Trophoblast cell (in vitro differentiated cells and primary cell): Measurements from ENCODE around the gene CPT1B.
"Not testable (repeated sequence)": the region's sequence is repeated elsewhere in the genome, so short reads cannot be mapped to it uniquely, and the experiment has no call there.

ENCODE experiments used
- DNase-seq, 2 donors: peaks; one replicate each; pipeline ENCODE4 v3.0.0-alpha.2; 2016
- H2AFZ ChIP-seq: 2 replicates; pipeline ENCODE4 v1.6.1; 2013; ENCODE audit warnings: low read length, moderate library complexity, mild to moderate bottlenecking; ENCODE audit not compliant: insufficient read depth, poor library complexity
- H2AK5ac ChIP-seq: 2 replicates; pipeline ENCODE4 v1.6.1; 2013; ENCODE audit warnings: mild to moderate bottlenecking, low read length
- H2BK120ac ChIP-seq: 2 replicates; pipeline ENCODE4 v1.6.1; 2013; ENCODE audit warnings: low read length, mild to moderate bottlenecking, moderate library complexity; ENCODE audit not compliant: insufficient read depth, poor library complexity
- H2BK12ac ChIP-seq: 2 replicates; pipeline ENCODE4 v1.6.1; 2013; ENCODE audit warnings: mild to moderate bottlenecking, low read length, moderate library complexity
- H2BK5ac ChIP-seq: 2 replicates; pipeline ENCODE4 v1.6.1; 2013; ENCODE audit warnings: low read length, low read depth, moderate library complexity, mild to moderate bottlenecking; ENCODE audit not compliant: poor library complexity
- H3K14ac ChIP-seq: 2 replicates; pipeline ENCODE4 v1.6.1; 2013; ENCODE audit warnings: mild to moderate bottlenecking, low read length
- H3K18ac ChIP-seq: 2 replicates; pipeline ENCODE4 v1.6.1; 2013; ENCODE audit warnings: mild to moderate bottlenecking, low read length
- H3K23ac ChIP-seq: 2 replicates; pipeline ENCODE4 v1.6.1; 2013; ENCODE audit warnings: low read length
- H3K27ac ChIP-seq: 2 replicates; pipeline ENCODE4 v1.5.1; 2013; ENCODE audit warnings: low read depth, mild to moderate bottlenecking, inconsistent platforms, low read length, moderate library complexity
- H3K27me3 ChIP-seq: 2 replicates; pipeline ENCODE4 v1.6.1; 2013; ENCODE audit warnings: inconsistent platforms, mild to moderate bottlenecking, low read length, moderate library complexity; ENCODE audit not compliant: insufficient read depth
- H3K36me3 ChIP-seq, 2 experiments: 1 replicate in 1 of 2; 2 replicates in 1 of 2; pipeline ENCODE4 v1.6.1; 2013; ENCODE audit warnings: low read length in 2 of 2, mild to moderate bottlenecking in 2 of 2, moderate library complexity in 1 of 2; ENCODE audit not compliant: insufficient read depth in 2 of 2, control insufficient read depth in 1 of 2
- H3K4ac ChIP-seq: 2 replicates; pipeline ENCODE4 v1.6.1; 2013; ENCODE audit warnings: low read depth, mild to moderate bottlenecking, low read length, moderate library complexity
- H3K4me1 ChIP-seq, 2 experiments: 1 replicate in 1 of 2; 2 replicates in 1 of 2; pipeline ENCODE4 v1.6.1; 2013; ENCODE audit warnings: low read length in 2 of 2, mild to moderate bottlenecking in 2 of 2, moderate library complexity in 1 of 2; ENCODE audit not compliant: insufficient read depth in 2 of 2, control insufficient read depth in 1 of 2
- H3K4me2 ChIP-seq: 2 replicates; pipeline ENCODE4 v1.6.1; 2013; ENCODE audit warnings: inconsistent platforms, mild to moderate bottlenecking, low read length, moderate library complexity
- H3K4me3 ChIP-seq: 2 replicates; pipeline ENCODE4 v1.5.1; 2013; ENCODE audit warnings: mild to moderate bottlenecking, low read depth, low read length, inconsistent platforms
- H3K79me1 ChIP-seq: one replicate; pipeline ENCODE4 v1.6.1; 2013; ENCODE audit warnings: low read length
- H3K79me2 ChIP-seq: 2 replicates; pipeline ENCODE4 v1.6.1; 2013; ENCODE audit warnings: low read length, mild to moderate bottlenecking; ENCODE audit not compliant: control insufficient read depth, insufficient read depth, poor library complexity
- H3K9ac ChIP-seq: 2 replicates; pipeline ENCODE4 v1.6.1; 2013; ENCODE audit warnings: mild to moderate bottlenecking, low read length
- H3K9me3 ChIP-seq: 2 replicates; pipeline ENCODE4 v1.6.1; 2013; ENCODE audit warnings: low read depth, mild to moderate bottlenecking, control low read depth, inconsistent platforms, low read length; ENCODE audit not compliant: insufficient read depth
- H4K12ac ChIP-seq: 2 replicates; pipeline ENCODE4 v1.6.1; 2013; ENCODE audit warnings: low read depth, mild to moderate bottlenecking, low read length, moderate library complexity
- H4K8ac ChIP-seq: 2 replicates; pipeline ENCODE4 v1.6.1; 2013; ENCODE audit warnings: low read depth, mild to moderate bottlenecking, low read length, moderate library complexity
- H4K91ac ChIP-seq: one replicate; pipeline ENCODE4 v1.6.1; 2013; ENCODE audit warnings: low read depth, mild to moderate bottlenecking, low read length, moderate library complexity
- WGBS: extraction: QIAGEN DNeasy Blood & Tissue Kit; methylation state at CpG from one replicate; pipeline ENCODE4 v1.1.7; 2013; ENCODE audit warnings: missing lambda C conversion rate; ENCODE audit not compliant: insufficient read length, insufficient coverage; ENCODE audit errors: extremely low coverage; 5-methylcytosine and 5-hydroxymethylcytosine counted together

CPT1B gene

DNA sequence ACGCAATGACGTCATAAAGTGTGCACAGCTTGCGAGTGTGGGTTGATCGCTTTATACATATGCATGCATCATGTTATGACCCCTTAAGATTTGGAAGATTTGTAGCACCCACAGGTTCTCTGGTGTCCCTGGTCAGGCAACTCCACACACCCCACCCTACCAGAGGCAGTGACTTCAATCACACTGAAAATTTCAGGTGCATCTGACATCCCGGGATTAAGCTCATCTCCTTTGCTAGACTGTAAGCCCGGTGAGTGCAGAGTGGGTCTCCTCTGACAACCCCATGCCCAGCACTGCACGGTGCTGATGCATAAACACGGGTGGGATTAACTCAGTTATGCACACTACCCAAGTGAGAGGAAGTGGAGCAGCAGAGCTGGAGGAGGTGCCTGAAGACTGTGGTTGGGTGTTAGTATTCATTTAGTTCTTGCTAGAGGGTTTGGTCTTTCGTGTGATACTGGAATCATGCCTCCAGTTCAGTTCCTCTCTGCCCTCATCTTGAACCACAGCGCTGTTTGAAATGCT lies 43.2 kb upstream of the CPT1B start:
- peak in 1 of 2 donors; percentile 18 for DNase-seq
- no CpG with 5 or more reads among the region's 10 CpGs for WGBS
- Histone ChIP-seq H3K4me3 (no peak overlapping the region), H3K36me3 (peaks cover 9 to 13% of the 10 kb centered on the region in 2 experiments), H3K27me3 (no peaks in the 10 kb centered on the region), H2AK5ac (no peak overlapping the region), H2BK120ac (no peak overlapping the region), H3K4ac (no peak overlapping the region), H2BK5ac (no peak overlapping the region), H3K23ac (no peak overlapping the region), H4K8ac (no peak overlapping the region), H3K27ac (no peak overlapping the region), H3K4me2 (no peak overlapping the region), H2AFZ (no peak overlapping the region), H3K14ac (no peak overlapping the region), H3K18ac (no peak overlapping the region), H4K12ac (no peak overlapping the region), H2BK12ac (no peak overlapping the region), H3K79me1 (no peaks in the 10 kb centered on the region), H3K9ac (no peak overlapping the region), H4K91ac (no peak overlapping the region), H3K9me3 (peaks cover 1% of the 10 kb centered on the region), H3K79me2 (no peaks in the 10 kb centered on the region), H3K4me1 (no peaks in the 10 kb centered on the region)

DNA sequence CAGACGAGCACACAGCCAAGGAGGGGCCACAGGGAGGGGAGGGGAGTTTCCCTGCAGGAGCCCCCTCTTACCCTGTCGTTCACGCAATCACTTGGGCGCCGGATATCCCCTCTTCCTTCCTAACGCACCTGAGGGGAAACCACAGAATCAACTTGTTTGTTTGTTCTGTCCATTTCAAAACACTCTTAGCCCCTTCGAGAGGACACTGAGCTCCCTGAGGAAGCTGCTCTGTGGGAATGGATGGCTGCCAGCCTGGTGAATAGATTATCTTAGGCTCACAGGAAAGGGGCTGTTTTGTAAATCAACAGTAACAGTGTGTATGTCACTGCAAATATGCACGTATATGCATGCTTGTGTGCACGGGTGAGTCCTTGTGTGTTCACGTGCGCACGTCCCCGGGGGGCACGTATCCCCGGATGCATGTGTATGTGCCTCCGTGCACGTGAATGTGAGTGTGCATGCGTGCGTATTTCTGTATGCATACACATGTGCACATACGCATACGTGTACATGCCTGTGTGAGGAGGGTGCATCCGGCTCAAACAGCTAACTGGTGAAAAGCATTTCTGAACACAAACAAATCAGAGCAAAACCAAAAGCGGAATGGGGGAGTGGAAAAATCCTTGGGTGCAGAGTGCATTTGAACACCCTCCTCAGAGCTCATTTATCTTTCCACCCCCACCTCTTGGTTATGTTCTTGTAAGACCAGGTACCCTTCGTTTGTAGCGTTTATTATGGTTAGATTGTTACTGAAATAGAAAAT lies 42.5 kb upstream of the CPT1B start:
- Histone ChIP-seq H3K4me1 (no peaks in the 10 kb centered on the region), H3K18ac (no peak overlapping the region), H3K79me1 (no peaks in the 10 kb centered on the region), H3K36me3 (peaks cover 6 to 7% of the 10 kb centered on the region in 2 experiments), H3K27ac (no peak overlapping the region), H4K8ac (no peak overlapping the region), H3K9me3 (peaks cover 1% of the 10 kb centered on the region), H2BK120ac (no peak overlapping the region), H3K79me2 (no peaks in the 10 kb centered on the region), H2BK12ac (no peak overlapping the region), H2AK5ac (no peak overlapping the region), H3K27me3 (no peaks in the 10 kb centered on the region), H3K4ac (no peak overlapping the region), H4K12ac (no peak overlapping the region), H2AFZ (no peak overlapping the region), H3K4me2 (no peak overlapping the region), H3K9ac (no peak overlapping the region), H4K91ac (no peak overlapping the region), H2BK5ac (no peak overlapping the region), H3K23ac (no peak overlapping the region), H3K4me3 (no peak overlapping the region), H3K14ac (no peak overlapping the region)
- DNase-seq: no peak
- WGBS: no CpG with 5 or more reads among the region's 25 CpGs

DNA sequence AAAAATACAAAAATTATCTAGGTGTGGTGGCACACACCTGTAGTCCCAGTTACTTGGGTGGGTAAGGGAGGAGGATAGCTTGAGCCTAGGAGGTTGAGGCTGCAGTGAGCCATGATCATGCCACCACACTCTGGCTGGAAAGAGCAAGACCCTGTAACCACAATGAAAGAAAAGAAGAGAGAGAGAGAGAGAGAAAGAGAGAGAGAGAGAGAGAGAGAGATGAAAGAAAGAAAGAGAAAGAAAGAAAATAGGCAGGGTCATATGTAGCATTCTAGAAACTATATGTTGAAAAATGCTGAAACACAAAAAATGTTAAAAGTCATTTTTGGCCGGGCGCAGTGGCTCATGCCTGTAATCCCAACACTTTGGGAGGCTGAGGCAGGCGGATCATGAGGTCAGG lies 36.1 kb upstream of the CPT1B start:
- H3K79me2 ChIP-seq, H2AFZ ChIP-seq, H2BK5ac ChIP-seq, H3K36me3 ChIP-seq, H3K9me3 ChIP-seq, H3K4me2 ChIP-seq, H3K4ac ChIP-seq, H2BK12ac ChIP-seq, H3K18ac ChIP-seq, H2BK120ac ChIP-seq, H3K9ac ChIP-seq, H3K4me1 ChIP-seq, H3K27me3 ChIP-seq, H3K79me1 ChIP-seq, H4K12ac ChIP-seq, H4K91ac ChIP-seq, H3K23ac ChIP-seq, H3K27ac ChIP-seq, H3K4me3 ChIP-seq, DNase-seq, H2AK5ac ChIP-seq, H4K8ac ChIP-seq, H3K14ac ChIP-seq: not testable (repeated sequence)
- WGBS: no CpG with 5 or more reads among the region's 3 CpGs

DNA sequence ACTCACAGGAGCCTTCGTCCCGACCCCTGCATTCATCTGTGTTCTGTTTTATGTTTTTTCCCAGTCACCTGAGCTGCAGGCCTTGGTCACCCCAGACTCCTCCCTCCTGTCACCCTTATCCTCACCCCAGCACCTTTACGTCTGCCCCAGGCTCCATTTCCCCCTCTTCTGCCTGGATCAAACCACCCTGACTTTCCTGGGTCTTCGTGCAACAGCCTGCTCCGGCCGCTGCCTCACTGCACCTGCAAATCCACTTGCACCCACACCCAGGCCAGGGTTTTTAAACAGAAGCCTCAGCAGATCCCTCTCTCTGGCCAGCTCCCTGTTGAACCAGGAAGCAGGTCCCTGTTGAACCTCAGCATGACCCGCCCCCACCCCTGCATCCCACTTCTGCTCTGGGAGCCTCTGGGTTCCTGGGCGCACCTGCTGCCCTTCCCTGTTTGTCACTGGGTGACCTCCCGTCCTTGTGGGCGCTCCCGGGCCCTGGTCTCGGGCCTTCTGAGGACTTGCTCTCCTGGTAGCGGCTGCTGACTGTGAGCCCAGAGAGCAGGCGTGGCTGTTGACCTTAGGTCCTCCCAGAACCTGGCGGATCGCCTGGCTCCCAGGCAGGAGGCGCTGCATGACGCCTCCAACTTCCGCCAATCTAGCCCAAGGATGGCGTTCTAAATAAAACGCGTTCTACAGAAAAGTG lies 35.2 kb upstream of the CPT1B start:
- Histone ChIP-seq H3K27ac (no peak overlapping the region), H3K9ac (no peak overlapping the region)
- DNase-seq: no peak

More for the DNA sequence above, 35.2 kb upstream of the CPT1B start:
- Histone ChIP-seq H3K18ac (no peak overlapping the region), H3K4me3 (peak overlapping the region; percentile 53), H2AFZ (no peak overlapping the region), H4K8ac (no peak overlapping the region), H4K91ac (no peak overlapping the region), H2BK12ac (no peak overlapping the region), H3K14ac (no peak overlapping the region), H3K4ac (no peak overlapping the region), H3K27me3 (no peaks in the 10 kb centered on the region), H3K79me2 (no peaks in the 10 kb centered on the region), H2BK120ac (no peak overlapping the region), H3K9me3 (no peaks in the 10 kb centered on the region), H3K79me1 (no peaks in the 10 kb centered on the region), H3K4me2 (no peak overlapping the region), H4K12ac (no peak overlapping the region), H2BK5ac (no peak overlapping the region), H3K4me1 (peaks cover 0 to 4% of the 10 kb centered on the region in 2 experiments), H3K36me3 (no peaks in the 10 kb centered on the region), H2AK5ac (no peak overlapping the region), H3K23ac (no peak overlapping the region)
- no CpG with 5 or more reads among the region's 22 CpGs for WGBS
